GM21390 (cell line): ENCODE measurements around the gene MYO15B.
A peak's percentile ranks its signal among the peaks of the same experiment; 100 is the strongest.
"Not testable (repeated sequence)": the region's sequence is repeated elsewhere in the genome, so short reads cannot be mapped to it uniquely, and the experiment has no call there.

Experiments
- ATAC-seq: cut with Tn5 transposase; IDR thresholded peaks from one replicate; pipeline ENCODE4 v1.9.1; 2021; ENCODE audit not compliant: unreplicated experiment

The MYO15B gene

GRCh38 chr17:75575197-75575596 lies 12.4 kb upstream of the MYO15B start:
- ATAC-seq: no peak

DNA sequence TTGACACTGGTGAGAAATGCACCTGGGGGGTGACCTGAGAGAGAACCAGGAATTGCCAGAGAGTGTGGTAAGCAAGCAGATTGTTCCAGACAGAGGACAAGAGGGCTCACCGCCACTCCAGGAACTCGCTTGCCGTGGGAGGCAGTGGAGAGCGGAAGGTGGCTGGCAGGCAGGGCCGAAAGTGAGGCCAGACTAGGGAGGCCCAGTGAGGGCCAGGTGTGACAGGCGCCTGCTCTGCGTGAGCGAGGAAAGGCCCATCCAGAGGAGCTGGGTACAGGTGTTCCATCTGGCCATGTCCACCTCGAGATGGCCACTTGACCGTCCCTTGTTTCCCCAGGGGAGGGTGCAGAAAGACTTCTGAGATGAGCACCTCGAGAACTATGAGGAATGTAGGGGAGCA lies 11.9 kb upstream of the MYO15B start:
- no peak for ATAC-seq

- no peak for ATAC-seq
These were observed 10.9 kb upstream of the MYO15B start for GRCh38 chr17:75576661-75577060.

- not testable (repeated sequence) for ATAC-seq
These were observed 6.4 kb upstream of the MYO15B start for GRCh38 chr17:75581121-75581725.

- not testable (repeated sequence) for ATAC-seq
These were observed 4.4 kb upstream of the MYO15B start for GRCh38 chr17:75583197-75583596.

DNA sequence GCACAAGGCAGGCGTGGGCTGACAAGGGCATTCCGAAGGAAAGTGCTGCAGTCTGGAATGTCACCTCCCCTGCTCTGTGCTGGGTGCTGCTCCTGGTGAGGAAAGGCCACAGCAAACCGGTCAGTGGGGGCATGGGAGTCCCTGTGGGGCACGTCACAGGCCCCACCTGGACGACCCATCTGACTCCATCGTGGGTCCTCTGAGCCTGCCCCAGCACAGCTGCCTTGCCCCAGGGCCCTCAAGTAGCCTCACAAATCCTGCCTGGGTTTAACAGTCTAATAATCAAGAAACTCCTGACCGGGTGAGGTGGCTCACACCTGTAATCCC lies 2.8 kb upstream of the MYO15B start:
- no peak for ATAC-seq

- ATAC-seq: peak; percentile 16
These were observed 1.0 kb downstream of the MYO15B start for GRCh38 chr17:75588596-75589011.

DNA sequence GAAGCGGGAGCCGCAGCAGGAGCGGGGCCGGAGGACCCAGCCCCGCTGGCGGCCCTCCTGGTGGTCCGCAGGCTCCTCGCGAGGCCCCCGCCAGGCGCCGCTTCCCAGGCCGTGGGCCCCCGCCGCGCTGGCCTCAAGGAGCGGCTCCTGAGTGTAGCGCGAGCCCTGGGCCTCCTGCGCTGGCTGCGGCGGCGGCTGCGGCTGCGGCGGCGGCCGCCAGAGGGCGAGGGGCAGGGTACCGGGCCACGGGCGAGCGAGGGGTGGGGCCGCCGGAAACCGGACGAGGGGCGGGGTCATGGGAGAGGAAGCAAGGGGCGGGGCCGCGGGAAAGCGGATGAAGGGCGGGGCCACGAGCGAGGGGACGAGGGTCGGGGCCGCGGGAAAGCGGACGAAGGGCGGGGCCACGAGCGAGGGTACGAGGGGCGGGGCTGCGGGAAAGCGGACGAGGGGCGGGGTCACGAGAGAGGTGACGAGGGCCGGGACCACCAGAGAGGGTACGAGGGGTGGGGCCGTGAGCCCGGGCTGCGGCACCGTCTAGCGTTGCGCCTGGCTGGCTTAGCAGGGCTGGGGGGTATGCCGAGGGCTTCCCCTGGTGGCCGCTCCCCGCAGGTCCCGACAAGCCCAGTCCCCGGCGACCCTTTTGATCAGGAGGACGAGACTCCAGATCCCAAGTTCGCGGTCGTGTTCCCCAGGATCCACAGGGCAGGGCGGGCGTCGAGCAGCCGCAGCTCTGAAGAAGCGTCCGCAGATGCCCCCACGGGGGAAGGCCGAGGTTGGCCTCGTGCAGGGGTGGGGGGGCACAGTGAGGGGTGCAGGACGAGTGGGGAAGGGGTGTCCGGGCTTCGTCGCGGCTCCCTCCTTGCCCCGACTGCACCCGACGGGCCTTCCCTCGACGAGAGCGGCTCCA lies 1.7 kb downstream of the MYO15B start:
- peak; percentile 71 for ATAC-seq

GRCh38 chr17:75589919-75590303 lies 2.3 kb downstream of the MYO15B start:
- ATAC-seq: no peak

GRCh38 chr17:75590314-75590761 lies 2.7 kb downstream of the MYO15B start:
- ATAC-seq: no peak

DNA sequence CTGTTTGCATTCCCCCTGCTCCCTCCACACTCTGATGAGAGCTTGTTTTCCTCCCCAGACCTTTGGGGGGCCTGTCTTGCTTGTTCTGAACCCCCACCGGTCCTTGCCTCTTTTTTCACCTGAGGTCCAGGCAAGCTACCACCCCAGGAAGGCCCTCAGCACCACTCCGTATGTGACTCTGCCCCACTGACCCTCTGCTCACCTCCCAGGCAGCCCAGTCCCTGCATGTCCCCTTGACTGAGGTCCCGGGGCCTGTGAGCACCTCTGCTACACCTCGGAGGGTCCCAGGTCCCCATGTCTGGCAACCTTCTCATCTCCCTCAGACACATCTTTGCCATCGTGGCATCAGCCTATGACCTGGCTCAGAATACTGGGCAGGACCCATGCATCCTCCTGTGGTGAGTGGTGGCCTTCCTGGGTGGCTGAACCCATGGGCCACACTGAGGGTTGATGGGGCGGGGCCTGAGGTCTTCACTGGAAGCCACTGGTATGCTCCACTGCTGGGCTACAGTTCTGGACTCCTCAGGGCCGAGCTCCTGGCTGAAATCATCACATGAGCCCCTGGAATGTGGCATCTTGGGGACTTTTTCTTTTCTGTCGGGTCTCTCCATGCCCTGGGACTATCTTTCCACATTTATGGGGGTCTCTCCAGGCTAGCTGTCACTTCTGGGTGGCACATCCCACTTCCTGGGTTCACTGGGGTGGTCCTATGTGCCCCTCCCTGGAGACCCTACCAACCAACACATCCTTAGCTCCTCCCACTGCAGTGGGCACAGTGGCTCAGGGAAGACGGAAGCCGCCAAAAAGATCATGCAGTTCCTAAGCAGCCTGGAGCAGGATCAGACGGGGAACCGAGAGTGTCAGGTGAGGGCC lies 3.5 kb downstream of the MYO15B start:
- ATAC-seq: no peak

GRCh38 chr17:75591722-75592302 lies 4.2 kb downstream of the MYO15B start:
- no peak for ATAC-seq

DNA sequence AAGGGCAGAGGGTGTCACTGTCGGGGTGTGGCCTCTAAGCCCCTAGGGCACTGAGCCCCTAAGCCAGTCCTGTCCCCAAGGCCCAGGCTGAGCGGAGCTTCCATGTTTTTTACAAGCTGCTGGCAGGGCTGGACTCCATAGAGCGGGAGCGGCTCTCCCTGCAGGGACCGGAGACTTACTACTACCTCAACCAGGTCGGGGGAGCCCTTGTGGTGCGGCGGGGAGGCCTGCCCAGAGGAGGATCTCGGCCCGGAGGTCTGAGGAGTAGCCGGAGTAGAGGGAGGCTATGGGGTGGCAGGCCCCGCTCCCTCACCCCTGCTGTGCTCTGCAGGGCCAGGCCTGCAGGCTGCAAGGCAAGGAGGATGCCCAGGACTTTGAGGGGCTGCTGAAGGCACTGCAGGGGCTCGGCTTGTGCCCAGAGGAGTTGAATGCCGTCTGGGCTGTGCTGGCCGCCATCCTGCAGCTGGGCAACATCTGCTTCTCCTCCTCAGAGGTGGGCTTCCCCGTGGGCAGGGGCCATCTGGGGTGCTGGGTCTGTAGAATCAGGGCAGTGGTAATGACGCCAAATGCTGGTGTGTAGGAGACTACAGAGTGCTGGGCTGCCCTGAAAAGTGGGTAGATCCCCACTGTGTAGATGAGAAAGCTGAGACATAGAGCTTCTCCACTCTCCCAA lies 4.9 kb downstream of the MYO15B start:
- no peak for ATAC-seq

GRCh38 chr17:75593430-75593829 lies 5.8 kb downstream of the MYO15B start:
- ATAC-seq: not testable (repeated sequence)

GRCh38 chr17:75594499-75595283 lies 7.1 kb downstream of the MYO15B start:
- no peak for ATAC-seq

GRCh38 chr17:75595284-75595919 lies 7.8 kb downstream of the MYO15B start:
- ATAC-seq: no peak

DNA sequence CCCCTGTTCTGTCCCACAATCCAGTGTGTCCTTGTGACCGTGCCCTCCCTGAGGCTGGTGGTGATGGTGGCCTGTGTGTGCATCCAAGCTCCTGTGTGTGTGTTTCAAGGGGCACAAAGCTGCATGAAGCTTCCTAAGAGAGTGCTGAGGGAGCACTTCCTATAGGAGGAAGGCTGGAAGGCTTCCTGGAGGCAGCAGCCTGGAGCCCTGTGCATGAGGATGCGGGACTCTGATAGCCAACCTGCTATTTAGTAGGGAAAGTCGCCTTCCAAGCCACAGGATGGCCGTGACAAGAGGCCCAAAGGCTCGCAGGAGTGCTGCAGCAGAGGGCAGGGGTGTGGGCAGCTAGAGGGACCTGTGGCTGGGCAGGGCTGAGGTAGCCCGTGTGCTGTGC lies 8.3 kb downstream of the MYO15B start:
- no peak for ATAC-seq

DNA sequence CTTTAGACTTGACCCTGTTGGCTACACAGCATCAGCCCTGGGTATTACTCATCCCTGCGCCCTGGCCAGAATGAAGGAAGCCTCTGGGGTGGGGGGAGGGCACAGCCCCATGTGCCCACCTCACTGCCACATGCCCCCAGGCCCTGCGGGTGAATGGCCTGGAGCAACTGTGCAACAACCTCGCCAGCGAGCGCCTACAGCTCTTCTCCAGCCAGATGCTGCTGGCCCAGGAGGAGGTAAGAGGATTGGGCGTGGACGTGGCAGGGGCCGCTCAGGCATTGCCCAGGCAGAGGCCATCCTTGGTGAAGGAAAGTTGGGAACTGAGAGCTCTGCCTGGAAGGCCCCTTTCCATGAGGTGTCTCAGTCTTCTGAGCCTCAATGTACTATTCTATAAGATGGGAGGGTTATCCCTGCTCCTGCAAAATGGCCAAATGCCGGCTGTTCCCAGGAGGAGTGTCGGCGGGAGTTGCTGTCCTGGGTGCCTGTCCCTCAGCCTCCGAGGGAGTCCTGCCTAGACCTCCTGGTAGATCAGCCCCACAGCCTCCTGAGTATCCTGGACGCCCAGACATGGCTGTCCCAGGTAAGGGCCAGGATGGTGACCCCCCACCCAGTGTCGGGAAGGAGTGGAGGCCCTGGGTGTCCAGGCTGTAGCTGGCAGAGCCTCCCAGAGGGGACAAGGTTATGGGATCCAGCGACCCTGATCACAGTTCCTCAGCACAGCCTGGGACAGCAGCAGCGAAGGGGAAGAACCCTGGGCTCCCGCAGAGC lies 8.9 kb downstream of the MYO15B start:
- ATAC-seq: no peak
